Hepatocyte (in vitro differentiated cells): ENCODE results near the gene MICU1. TPM values are rescaled to one million over a fixed set of nuclear protein-coding genes. Genes with fewer than 3 reads are reported as not detected.

Source experiments
- DNase-seq: peaks from one replicate; pipeline ENCODE4 v3.0.0-alpha.2; 2016; ENCODE audit warnings: low spot score
- H2AFZ ChIP-seq: fragments of 200-600 bp; sonication (generic); 2 replicates; pipeline ENCODE4 v1.6.0; 2016; ENCODE audit warnings: antibody characterized with exemption, mild to moderate bottlenecking
- H3K27ac ChIP-seq: fragments of 200-600 bp; sonication (generic); 2 replicates; pipeline ENCODE4 v1.5.1; 2016; ENCODE audit warnings: mild to moderate bottlenecking
- H3K27me3 ChIP-seq: fragments of 200-600 bp; sonication (generic); 2 replicates; pipeline ENCODE4 v1.6.1; 2016
- H3K36me3 ChIP-seq: fragments of 200-600 bp; sonication (generic); replicated peaks from 2 replicates; pipeline ENCODE4 v1.5.1; 2016; ENCODE audit warnings: low read depth; ENCODE audit not compliant: insufficient read depth
- H3K4me1 ChIP-seq: fragments of 200-600 bp; sonication (generic); 2 replicates; pipeline ENCODE4 v1.5.1; 2016; ENCODE audit warnings: mild to moderate bottlenecking, moderate library complexity; ENCODE audit not compliant: insufficient read depth
- H3K4me2 ChIP-seq: fragments of 200-600 bp; sonication (generic); 2 replicates; pipeline ENCODE4 v1.6.0; 2016
- H3K4me3 ChIP-seq: fragments of 200-600 bp; sonication (generic); 2 replicates; pipeline ENCODE4 v1.5.1; 2016; ENCODE audit warnings: mild to moderate bottlenecking
- H3K79me2 ChIP-seq: fragments of 200-600 bp; sonication (generic); 2 replicates; pipeline ENCODE4 v1.6.0; 2017; ENCODE audit warnings: mild to moderate bottlenecking
- H3K9me2 ChIP-seq: fragments of 200-600 bp; sonication (generic); replicated peaks from 2 replicates; pipeline ENCODE4 v1.6.0; 2017; ENCODE audit warnings: mild to moderate bottlenecking; ENCODE audit not compliant: insufficient read depth
- H3K9me3 ChIP-seq: fragments of 200-600 bp; sonication (generic); 2 replicates; pipeline ENCODE4 v1.5.1; 2016; ENCODE audit warnings: low read depth, mild to moderate bottlenecking
- H4K20me1 ChIP-seq: fragments of 200-600 bp; sonication (generic); 2 replicates; pipeline ENCODE4 v1.6.0; 2016; ENCODE audit warnings: mild to moderate bottlenecking; ENCODE audit not compliant: insufficient read depth, poor library complexity, severe bottlenecking
- EZH2 ChIP-seq: fragments of 200-600 bp; sonication (generic); IDR thresholded peaks from 2 replicates; pipeline ENCODE4 v1.6.1; 2016; ENCODE audit warnings: antibody characterized with exemption, mild to moderate bottlenecking, borderline replicate concordance
- EZH2phosphoT487 ChIP-seq: fragments of 200-600 bp; sonication (generic); IDR thresholded peaks from one replicate; pipeline ENCODE4 v1.6.1; 2018; ENCODE audit warnings: antibody characterized with exemption, mild to moderate bottlenecking, low read depth, moderate library complexity; ENCODE audit not compliant: unreplicated experiment, severe bottlenecking
- WGBS: methylation state at CpG from one replicate; pipeline ENCODE4 v1.1.6; 2016; ENCODE audit warnings: low lambda C conversion rate; ENCODE audit errors: missing lambda C conversion rate; 5-methylcytosine and 5-hydroxymethylcytosine counted together
- polyA plus RNA-seq: library from polyadenylated mRNA; unstranded; fragments of >200 nt; fragmentation: Nextera tagmentation; extraction: Ambion mirVana; gene quantifications from 2 replicates; pipeline ENCODE4 v1.2.1, GENCODE V29; 2016
- total RNA-seq: library from RNA; depleted of rRNA; stranded (reverse); fragments of >200 nt; gene quantifications from 2 replicates; pipeline ENCODE4 v1.2.3, GENCODE V29; 2014
- TF ChIP-seq, protein P1 (sequence below): fragments of 200-600 bp; sonication (generic); IDR thresholded peaks from 2 replicates; pipeline ENCODE4 v1.5.1; 2016; ENCODE audit warnings: antibody characterized with exemption, mild to moderate bottlenecking; ENCODE audit not compliant: poor library complexity

MICU1 gene
- total and polyA plus RNA-seq, 2 experiments from 2014 or later: 34.0 to 60.1 TPM

DNA sequence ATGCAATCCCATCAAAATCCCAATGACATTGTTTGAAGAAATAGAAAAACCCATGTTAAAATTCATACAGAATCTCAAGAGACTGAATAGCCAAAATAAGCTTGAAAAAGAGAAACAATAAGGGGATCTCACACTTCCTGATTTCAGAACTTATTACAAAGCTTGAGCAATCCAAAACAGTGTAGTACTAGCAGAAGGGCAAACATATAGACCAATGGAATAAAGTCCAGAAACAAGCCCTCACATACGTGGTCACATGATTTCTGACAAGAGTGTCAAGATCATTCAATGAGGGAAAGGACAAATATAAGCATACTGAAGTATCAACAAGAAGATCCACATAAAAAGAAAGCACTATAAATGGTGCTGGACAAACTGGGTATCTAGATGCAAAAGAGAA is 31.9 kb downstream of the MICU1 start:
- H3K4me1 ChIP-seq: no peaks in the 10 kb centered on the region
- H4K20me1 ChIP-seq: no peaks in the 10 kb centered on the region
- no peaks in the 10 kb centered on the region for H3K9me2 ChIP-seq
- H3K27me3 ChIP-seq: no peaks in the 10 kb centered on the region
- DNase-seq: no peak
- no peaks in the 10 kb centered on the region for H3K9me3 ChIP-seq
- no peaks in the 10 kb centered on the region for H3K36me3 ChIP-seq
- H3K4me2 ChIP-seq: no peak overlapping the region
- TF ChIP-seq EZH2phosphoT487 (no peak), EZH2 (no peak)
- TF ChIP-seq, protein P1, sequence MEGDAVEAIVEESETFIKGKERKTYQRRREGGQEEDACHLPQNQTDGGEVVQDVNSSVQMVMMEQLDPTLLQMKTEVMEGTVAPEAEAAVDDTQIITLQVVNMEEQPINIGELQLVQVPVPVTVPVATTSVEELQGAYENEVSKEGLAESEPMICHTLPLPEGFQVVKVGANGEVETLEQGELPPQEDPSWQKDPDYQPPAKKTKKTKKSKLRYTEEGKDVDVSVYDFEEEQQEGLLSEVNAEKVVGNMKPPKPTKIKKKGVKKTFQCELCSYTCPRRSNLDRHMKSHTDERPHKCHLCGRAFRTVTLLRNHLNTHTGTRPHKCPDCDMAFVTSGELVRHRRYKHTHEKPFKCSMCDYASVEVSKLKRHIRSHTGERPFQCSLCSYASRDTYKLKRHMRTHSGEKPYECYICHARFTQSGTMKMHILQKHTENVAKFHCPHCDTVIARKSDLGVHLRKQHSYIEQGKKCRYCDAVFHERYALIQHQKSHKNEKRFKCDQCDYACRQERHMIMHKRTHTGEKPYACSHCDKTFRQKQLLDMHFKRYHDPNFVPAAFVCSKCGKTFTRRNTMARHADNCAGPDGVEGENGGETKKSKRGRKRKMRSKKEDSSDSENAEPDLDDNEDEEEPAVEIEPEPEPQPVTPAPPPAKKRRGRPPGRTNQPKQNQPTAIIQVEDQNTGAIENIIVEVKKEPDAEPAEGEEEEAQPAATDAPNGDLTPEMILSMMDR: no peak
- WGBS: 81% methylated on average over 1 of the region's 1 CpG
- no peak overlapping the region for H3K4me3 ChIP-seq
- H3K27ac ChIP-seq: no peak overlapping the region
- H2AFZ ChIP-seq: no peak overlapping the region
- H3K79me2 ChIP-seq: peaks cover 54% of the 10 kb centered on the region

DNA sequence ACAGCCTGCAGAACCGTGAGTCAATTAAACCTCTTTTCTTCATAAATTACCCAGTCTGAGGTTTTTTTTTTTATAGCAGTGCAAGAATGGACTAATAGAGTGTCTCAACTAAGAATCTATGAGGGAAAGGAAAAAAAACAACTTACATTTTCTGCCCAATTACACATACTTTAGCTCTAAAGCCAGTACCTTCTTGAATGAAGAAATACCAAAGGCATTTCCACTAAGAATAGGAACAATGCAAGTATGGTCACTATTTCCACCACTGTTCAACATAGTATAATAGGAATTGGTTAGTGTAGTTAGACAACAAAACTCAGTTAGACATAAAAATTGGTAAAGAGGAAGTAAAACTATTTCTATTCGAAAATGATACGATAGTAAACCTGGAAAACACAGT is 37.6 kb downstream of the MICU1 start:
- H3K4me3 ChIP-seq: no peak overlapping the region
- DNase-seq: no peak
- no peaks in the 10 kb centered on the region for H3K36me3 ChIP-seq
- H3K9me3 ChIP-seq: no peaks in the 10 kb centered on the region
- WGBS: 90% methylated on average over 3 of the region's 3 CpGs
- TF ChIP-seq, protein P1: no peak
- TF ChIP-seq EZH2: no peak
- no peak for TF ChIP-seq EZH2phosphoT487
- no peaks in the 10 kb centered on the region for H4K20me1 ChIP-seq
- H3K27me3 ChIP-seq: no peaks in the 10 kb centered on the region
- no peaks in the 10 kb centered on the region for H3K4me1 ChIP-seq
- no peak overlapping the region for H2AFZ ChIP-seq
- no peak overlapping the region for H3K27ac ChIP-seq
- peaks cover 74% of the 10 kb centered on the region for H3K79me2 ChIP-seq
- no peaks in the 10 kb centered on the region for H3K9me2 ChIP-seq
- H3K4me2 ChIP-seq: no peak overlapping the region

DNA sequence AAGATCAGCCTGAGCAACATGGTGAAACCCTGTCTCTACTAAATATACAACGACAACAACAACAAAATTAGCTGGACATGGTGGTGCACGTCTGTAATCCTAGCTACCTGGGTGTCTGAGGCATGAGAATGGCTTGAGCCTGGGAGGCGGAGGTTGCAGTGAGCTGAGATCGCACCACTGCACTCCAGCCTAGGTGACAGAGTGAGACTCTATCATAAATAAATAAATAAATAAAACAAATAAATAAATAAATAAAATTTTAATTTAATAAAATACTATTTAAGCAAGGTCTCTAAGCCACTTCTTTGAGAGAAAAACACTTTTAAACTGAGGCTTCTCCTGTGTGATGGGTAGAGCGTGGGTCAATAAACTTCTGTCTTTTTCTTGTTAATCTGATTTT is 38.3 kb downstream of the MICU1 start:
- no peak overlapping the region for H3K4me2 ChIP-seq
- H3K9me3 ChIP-seq: no peaks in the 10 kb centered on the region
- WGBS: 95% methylated on average over 5 of the region's 5 CpGs
- H3K4me1 ChIP-seq: no peaks in the 10 kb centered on the region
- H3K79me2 ChIP-seq: peaks cover 72% of the 10 kb centered on the region
- DNase-seq: no peak
- H4K20me1 ChIP-seq: no peaks in the 10 kb centered on the region
- no peaks in the 10 kb centered on the region for H3K36me3 ChIP-seq
- H3K4me3 ChIP-seq: no peak overlapping the region
- TF ChIP-seq, protein P1: no peak
- no peak for TF ChIP-seq EZH2
- TF ChIP-seq EZH2phosphoT487: no peak
- H3K27me3 ChIP-seq: no peaks in the 10 kb centered on the region
- no peaks in the 10 kb centered on the region for H3K9me2 ChIP-seq
- no peak overlapping the region for H2AFZ ChIP-seq
- no peak overlapping the region for H3K27ac ChIP-seq

DNA sequence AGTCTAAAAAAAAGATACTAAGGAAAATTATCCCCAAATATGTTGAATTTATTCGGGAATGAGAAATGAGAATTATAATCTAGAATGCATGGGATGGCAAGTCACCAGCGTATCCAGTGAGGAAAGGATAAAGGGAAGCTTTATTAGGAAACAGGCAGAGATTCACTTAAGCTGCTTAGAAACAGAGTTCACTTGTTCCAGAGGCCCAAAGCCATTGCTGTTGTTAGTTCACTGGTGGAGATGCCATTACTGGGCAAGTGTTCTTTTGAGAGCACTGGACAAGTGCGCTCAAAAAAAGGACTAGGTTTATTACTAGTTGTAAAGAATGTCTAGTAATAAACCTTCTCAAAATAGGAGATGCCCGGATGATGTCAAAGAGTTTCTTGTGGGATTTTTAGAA is 51.2 kb downstream of the MICU1 start:
- H3K9me3 ChIP-seq: no peaks in the 10 kb centered on the region
- peaks cover 30% of the 10 kb centered on the region for H3K79me2 ChIP-seq
- no peak overlapping the region for H3K27ac ChIP-seq
- no peak for TF ChIP-seq EZH2
- no peak for TF ChIP-seq EZH2phosphoT487
- TF ChIP-seq, protein P1: no peak
- no peaks in the 10 kb centered on the region for H4K20me1 ChIP-seq
- no peaks in the 10 kb centered on the region for H3K27me3 ChIP-seq
- H3K4me1 ChIP-seq: no peaks in the 10 kb centered on the region
- H2AFZ ChIP-seq: no peak overlapping the region
- no peak overlapping the region for H3K4me3 ChIP-seq
- no peaks in the 10 kb centered on the region for H3K36me3 ChIP-seq
- WGBS: 97% methylated on average over 4 of the region's 4 CpGs
- no peak overlapping the region for H3K4me2 ChIP-seq
- no peaks in the 10 kb centered on the region for H3K9me2 ChIP-seq
- no peak for DNase-seq
